ENCODE results near the gene CCNY. TPM values are rescaled to one million over a fixed set of nuclear protein-coding genes. Genes with fewer than 3 reads are reported as not detected.

The CCNY gene
- total and polyA plus RNA-seq, 2 of the 13 experiments (the other 11 are each of a cell fraction or from before 2014, with no cell fraction given), result 48.2 to 54.7 TPM

- Histone ChIP-seq H3K27ac (ENCODE audit: extremely low read length, insufficient read depth, low read length) (no peak overlapping the region), H3K9me3 (ENCODE audit: low read length) (peaks cover 10% of the 10 kb centered on the region; the same call in 1 of the 2 replicates), H3K4me3 (replicated peaks in 1 of 3; ENCODE audit: insufficient read depth in 1 of 3, low read depth in 2 of 3, low read length in 3 of 3) (no peak overlapping the region), H3K27me3 (ENCODE audit: control insufficient read depth in 1 of 2, insufficient read depth in 2 of 2, low read length in 2 of 2) (no peaks in the 10 kb centered on the region), H3K36me3 (replicated peaks in 1 of 2; ENCODE audit: control insufficient read depth in 1 of 2, insufficient read depth in 2 of 2, low read length in 2 of 2) (peaks cover 0 to 4% of the 10 kb centered on the region in 2 experiments; a peak in 1 of 5 replicates), H2AFZ (ENCODE audit: low read length) (no peak overlapping the region), H3K9ac (ENCODE audit: insufficient read depth, low read depth, low read length) (no peak overlapping the region), H3K4me1 (ENCODE audit: insufficient read depth, low read length) (peaks cover 72% of the 10 kb centered on the region), H3K79me2 (ENCODE audit: insufficient read depth, low read length) (peaks cover 94% of the 10 kb centered on the region), H4K20me1 (ENCODE audit: insufficient read depth, low read length) (no peaks in the 10 kb centered on the region; the same call in 1 of the 2 replicates), H3K4me2 (ENCODE audit: low read depth, low read length) (no peak overlapping the region)
- POLR2A ChIA-PET, result no interaction called here
- BruUV-seq (replicated peaks), result no TSS peak
- FAIRE-seq (no peak), ATAC-seq (no peak), DNase-seq (ENCODE audit: low spot score) (no peak)
- in situ Hi-C loops (cut with HindIII; ENCODE audit: extremely low pct_ligation_motif_present, low pct_unique_long_range_greater_than_20kb) (no loop called here), intact Hi-C loops (cut with micrococcal nuclease; ENCODE audit: unreplicated experiment) (no loop called here)
- CTCF ChIA-PET (ENCODE audit: low intra/inter-chr PET ratio, low total read pairs), result no interaction called here
- TF ChIP-seq CTCF (CRISPR knock-in tag; IDR thresholded peaks at IDR 0.05) (no peak), ZNF773 (CRISPR knock-in tag; IDR thresholded peaks at IDR 0.05; ENCODE audit: borderline replicate concordance) (no peak), BRD4 (CRISPR knock-in tag; IDR thresholded peaks at IDR 0.05) (no peak), JUNB (CRISPR knock-in tag; IDR thresholded peaks at IDR 0.05; ENCODE audit: borderline replicate concordance) (no peak), SIN3A (IDR thresholded peaks at IDR 0.05; ENCODE audit: borderline replicate concordance, low read depth, low read length) (no peak), ZNF646 (CRISPR knock-in tag; IDR thresholded peaks at IDR 0.05) (no peak), LBX2 (CRISPR knock-in tag; IDR thresholded peaks at IDR 0.05; ENCODE audit: borderline replicate concordance) (no peak), JUND (CRISPR knock-in tag; IDR thresholded peaks at IDR 0.05) (no peak), NFATC3 (CRISPR knock-in tag; IDR thresholded peaks at IDR 0.05) (no peak), ZNF552 (CRISPR knock-in tag; IDR thresholded peaks at IDR 0.05; ENCODE audit: borderline replicate concordance) (no peak)
These were observed 51.9 kb downstream of the CCNY start for GRCh38 chr10:35388197-35388596.

Data from HepG2 (cell line).